HFF-Myc (cell line): ENCODE measurements around the gene SERPIND1.
"Not testable (repeated sequence)": the region's sequence is repeated elsewhere in the genome, so short reads cannot be mapped to it uniquely, and the experiment has no call there.

ENCODE experiments used
- DNase-seq: peaks from one replicate; pipeline ENCODE4 v3.0.0-alpha.2; 2011; ENCODE audit warnings: low read depth; ENCODE audit errors: extremely low read depth
- H3K4me3 ChIP-seq: replicated peaks from 2 replicates; pipeline ENCODE4 v1.5.1; 2011; ENCODE audit warnings: low read depth, mild to moderate bottlenecking, control low read depth, low read length
- TF ChIP-seq, protein P1 (sequence below): IDR thresholded peaks from 2 replicates; pipeline ENCODE4 v1.5.1; 2012; ENCODE audit warnings: mild to moderate bottlenecking, low read depth, low read length, control low read depth; ENCODE audit errors: missing control alignments

Gene SERPIND1

DNA sequence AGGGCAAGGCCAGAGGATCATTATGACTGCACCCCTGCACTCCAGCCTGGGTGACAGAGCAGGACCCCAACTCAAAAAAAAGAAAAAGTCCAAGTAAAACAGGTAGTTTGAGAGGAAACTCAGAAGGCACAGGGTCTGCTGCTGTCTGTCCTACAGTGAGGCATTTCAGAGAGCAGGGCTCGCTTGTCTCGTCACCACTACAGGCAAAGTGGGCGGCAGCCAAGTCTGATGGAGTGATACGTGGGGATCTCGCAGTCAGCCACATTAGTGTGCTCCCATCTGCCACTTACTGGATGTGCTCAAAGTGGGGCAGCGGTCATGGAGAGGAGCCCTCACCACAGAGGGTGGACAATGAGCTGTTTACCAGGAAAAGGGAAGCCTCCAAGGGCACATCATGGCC, 42.6 kb downstream of the SERPIND1 start:
- no peak overlapping the region for H3K4me3 ChIP-seq
- TF ChIP-seq, protein P1, sequence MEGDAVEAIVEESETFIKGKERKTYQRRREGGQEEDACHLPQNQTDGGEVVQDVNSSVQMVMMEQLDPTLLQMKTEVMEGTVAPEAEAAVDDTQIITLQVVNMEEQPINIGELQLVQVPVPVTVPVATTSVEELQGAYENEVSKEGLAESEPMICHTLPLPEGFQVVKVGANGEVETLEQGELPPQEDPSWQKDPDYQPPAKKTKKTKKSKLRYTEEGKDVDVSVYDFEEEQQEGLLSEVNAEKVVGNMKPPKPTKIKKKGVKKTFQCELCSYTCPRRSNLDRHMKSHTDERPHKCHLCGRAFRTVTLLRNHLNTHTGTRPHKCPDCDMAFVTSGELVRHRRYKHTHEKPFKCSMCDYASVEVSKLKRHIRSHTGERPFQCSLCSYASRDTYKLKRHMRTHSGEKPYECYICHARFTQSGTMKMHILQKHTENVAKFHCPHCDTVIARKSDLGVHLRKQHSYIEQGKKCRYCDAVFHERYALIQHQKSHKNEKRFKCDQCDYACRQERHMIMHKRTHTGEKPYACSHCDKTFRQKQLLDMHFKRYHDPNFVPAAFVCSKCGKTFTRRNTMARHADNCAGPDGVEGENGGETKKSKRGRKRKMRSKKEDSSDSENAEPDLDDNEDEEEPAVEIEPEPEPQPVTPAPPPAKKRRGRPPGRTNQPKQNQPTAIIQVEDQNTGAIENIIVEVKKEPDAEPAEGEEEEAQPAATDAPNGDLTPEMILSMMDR, result no peak
- no peak for DNase-seq

DNA sequence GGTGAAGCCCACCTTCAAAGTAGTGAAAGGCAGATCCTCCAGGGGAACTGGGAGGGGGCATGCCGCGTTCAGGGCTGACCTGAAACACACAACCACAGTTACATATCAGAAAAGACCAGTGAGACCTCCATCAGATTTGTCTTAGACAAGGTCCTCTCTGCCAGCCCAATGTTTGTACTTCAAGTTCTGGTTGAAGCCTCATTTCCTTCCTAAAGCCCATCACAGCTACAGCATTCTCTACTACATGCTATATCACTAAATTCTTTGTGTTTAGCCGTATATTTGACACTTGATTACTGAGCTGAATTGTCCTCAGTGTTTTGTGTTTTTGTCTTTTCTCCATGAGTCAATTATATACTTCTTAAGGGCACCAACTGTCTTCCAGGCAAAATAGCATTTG, 44.6 kb downstream of the SERPIND1 start:
- H3K4me3 ChIP-seq, result no peak overlapping the region
- no peak for DNase-seq
- TF ChIP-seq, protein P1, result no peak

DNA sequence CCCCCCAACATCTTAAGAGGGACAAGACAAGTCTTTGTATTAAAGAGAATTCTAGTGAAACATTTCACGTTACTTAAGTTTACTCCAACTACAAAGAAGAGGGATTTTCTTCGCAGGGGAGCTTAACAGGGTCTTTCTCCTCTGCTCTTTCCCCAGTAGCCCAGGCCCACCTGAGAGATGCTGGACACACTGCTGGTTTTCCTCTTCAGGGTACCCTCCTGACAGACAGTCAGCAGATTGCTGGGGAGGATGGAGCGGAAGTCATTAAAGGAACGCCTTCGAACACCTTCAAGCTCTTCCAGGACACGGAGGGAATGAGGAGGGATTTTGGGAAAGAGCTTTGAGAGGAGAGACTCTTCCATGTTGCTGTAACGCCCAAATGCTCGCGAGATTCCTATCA, 45.6 kb downstream of the SERPIND1 start:
- no peak for DNase-seq
- TF ChIP-seq, protein P1, result no peak
- H3K4me3 ChIP-seq, result no peak overlapping the region

DNA sequence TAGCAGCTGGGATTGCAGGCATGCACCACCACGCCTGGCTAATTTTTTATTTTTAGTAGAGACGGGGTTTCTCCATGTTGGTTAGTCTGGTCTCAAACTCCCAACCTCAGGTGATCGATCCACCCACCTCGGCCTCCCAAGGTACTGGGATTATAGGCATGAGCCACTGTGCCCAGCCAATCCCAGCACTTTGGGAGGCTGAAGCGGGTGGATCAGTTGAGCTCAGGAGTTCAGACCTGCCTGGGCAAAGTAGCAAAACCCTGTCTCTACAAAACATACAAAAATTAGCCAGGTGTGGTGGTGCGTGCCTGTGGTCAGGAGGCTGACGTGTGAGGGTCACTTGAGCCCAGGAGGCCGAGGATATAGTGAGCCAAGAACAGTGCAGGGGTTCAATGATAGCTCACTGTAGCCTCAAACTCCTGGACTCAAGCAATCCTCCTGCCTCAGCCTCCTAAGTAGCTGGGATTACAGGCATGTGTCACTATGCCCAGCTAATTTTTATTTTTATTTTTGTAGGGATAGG, 47.9 kb downstream of the SERPIND1 start:
- DNase-seq, H3K4me3 ChIP-seq: not testable (repeated sequence)

DNA sequence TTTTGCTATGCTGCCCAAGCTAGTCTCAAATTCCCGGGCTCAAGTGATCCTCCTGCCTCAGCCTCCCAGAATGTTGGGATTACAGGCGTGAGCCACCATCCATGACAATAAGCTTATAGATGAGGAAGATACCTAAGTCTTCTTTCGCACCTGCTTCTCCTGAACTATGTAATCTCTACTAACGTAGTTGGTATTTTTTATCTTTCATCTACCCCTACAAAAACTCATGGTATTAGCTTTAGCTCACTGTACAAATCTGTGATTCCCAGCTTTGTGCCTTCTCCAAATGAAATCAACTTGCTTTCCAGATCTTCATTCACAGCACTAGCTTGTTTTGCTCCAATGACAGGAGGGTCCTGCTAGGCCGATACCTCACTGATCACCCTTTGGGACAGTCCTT, 48.3 kb downstream of the SERPIND1 start:
- no peak for DNase-seq
- no peak overlapping the region for H3K4me3 ChIP-seq
- TF ChIP-seq, protein P1, result no peak

DNA sequence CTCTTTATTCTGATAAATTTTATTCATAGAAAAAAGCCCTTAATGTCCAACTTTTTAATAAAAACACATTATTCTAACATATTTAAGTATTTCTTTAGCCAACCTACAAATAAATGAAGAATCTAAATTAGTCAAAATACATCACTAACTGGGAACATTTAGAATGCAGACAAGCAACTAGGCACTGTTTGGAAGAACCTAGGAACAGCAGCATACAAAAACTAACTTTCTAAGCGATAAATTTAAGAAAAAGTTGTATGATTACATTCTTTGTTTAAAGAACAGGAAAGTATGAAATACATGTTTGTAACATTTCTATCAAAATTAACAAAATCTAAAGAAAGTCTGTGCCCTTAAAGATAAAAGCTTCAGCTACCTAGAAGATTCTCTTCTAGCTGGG, 49.4 kb downstream of the SERPIND1 start:
- DNase-seq, result no peak
- no peak overlapping the region for H3K4me3 ChIP-seq
- TF ChIP-seq, protein P1, result no peak

DNA sequence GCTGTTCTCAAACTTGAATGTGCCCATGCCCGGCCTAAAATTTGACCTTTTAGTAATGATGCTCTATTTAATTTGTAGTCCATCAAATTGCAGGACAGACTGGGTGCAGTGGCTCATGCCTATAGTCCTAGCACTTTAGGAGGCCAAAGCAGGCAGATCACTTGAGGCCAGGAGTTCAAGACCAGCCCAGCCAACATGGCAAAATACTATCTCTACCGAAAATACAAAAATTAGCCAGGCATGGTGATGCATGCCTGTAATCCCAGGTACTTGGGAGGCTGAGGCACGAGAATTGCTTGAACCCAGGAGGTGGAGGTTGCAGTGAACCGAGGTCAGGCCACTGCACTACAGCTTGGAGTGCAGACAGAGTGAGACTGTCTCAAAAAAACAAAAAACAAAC, 51.3 kb downstream of the SERPIND1 start:
- not testable (repeated sequence) for H3K4me3 ChIP-seq

DNA sequence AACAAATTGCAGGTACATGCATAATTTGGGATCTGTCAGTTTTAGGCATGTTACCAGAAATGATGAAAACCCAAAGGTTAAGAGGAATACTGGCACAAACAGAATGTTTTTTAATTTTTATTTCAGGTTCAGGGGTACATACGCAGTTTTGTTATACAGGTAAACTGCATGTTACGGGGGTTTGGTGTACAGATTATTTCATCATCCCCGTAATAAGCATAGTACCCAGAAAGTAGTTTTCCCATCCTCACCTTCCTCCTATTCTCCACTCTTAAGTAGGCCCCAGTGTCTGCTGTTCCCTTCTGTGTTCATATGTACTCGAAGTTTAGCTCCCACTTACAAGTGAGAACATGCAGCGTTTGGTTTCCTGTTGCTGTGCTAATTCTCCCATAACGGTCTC, 51.7 kb downstream of the SERPIND1 start:
- TF ChIP-seq, protein P1, result no peak
- H3K4me3 ChIP-seq, result no peak overlapping the region
- DNase-seq, result no peak

More for the DNA sequence above, 51.3 kb downstream of the SERPIND1 start:
- DNase-seq, result not testable (repeated sequence)

DNA sequence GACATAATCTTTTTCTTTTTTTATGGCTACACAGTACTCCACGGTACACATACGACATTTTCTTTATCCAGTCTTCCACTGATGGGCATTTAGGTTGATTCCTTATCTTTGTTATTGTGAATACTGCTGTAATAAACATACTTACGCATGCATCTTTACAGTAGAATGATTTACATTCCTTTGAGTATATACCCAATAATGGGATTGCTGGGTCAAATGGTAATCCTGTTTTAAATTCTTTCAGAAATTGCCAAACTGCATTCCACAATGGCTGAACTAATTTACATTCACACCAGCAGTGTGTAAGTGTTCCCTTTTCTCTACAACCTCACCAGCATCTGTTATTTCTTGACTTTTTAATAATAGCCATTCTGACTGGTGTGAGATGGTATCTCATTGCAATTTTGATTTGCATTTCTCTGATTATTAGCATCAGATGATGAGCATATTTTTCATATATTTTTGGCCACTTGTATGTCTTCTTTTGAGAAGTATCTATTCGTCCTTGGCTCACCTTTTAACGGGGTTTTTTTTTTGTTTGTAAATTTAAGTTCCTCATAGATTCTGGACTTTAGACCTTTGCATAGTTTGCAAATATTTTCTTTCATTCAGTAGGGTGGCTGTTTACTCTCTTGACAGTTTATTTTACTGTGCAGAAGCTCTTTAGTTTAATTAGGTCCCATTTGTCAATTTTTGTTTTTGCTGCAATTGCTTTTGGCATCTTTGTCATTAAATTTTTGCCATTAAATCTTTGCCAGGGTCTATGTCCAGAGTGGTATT, 52.6 kb downstream of the SERPIND1 start:
- not testable (repeated sequence) for DNase-seq, H3K4me3 ChIP-seq
